Stimulated activated CD8-positive, alpha-beta memory T cell treated with anti-CD3 and anti-CD28 coated beads, Interleukin-4, amount 100 ng/mL, for 48 hours (primary cell): Measurements from ENCODE around the gene TMPRSS12.
"Not testable (repeated sequence)": the region's sequence is repeated elsewhere in the genome, so short reads cannot be mapped to it uniquely, and the experiment has no call there.

ENCODE experiments used
- DNase-seq: peaks from one replicate; pipeline ENCODE4 v3.0.0-alpha.2; 2020

TMPRSS12 gene

GRCh38 chr12:50927356-50927755 lies 84.6 kb downstream of the TMPRSS12 start:
- no peak for DNase-seq

- no peak for DNase-seq
Observed at GRCh38 chr12:50927766-50928224, 85.1 kb downstream of the TMPRSS12 start.

- no peak for DNase-seq
Observed at GRCh38 chr12:50928392-50928791, 85.7 kb downstream of the TMPRSS12 start.

DNA sequence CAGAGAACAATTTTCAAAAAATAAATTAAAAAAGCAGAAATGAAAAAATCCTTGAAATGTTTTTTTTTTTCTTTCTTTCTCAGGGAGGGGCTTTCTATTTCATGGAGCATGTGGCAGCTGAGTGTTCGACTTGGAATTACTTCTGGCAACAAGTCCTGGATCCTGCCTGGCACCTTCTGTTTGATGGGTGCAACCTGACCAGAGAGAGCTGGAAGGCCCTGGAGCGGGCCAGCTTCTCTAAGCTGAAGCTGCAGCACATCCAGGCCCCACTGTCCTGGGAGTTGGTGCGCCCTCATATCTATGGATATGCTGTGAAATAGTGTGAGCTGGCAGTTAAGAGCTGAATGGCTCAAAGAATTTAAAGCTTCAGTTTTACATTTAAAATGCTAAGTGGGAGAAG lies 87.1 kb downstream of the TMPRSS12 start:
- no peak for DNase-seq

DNA sequence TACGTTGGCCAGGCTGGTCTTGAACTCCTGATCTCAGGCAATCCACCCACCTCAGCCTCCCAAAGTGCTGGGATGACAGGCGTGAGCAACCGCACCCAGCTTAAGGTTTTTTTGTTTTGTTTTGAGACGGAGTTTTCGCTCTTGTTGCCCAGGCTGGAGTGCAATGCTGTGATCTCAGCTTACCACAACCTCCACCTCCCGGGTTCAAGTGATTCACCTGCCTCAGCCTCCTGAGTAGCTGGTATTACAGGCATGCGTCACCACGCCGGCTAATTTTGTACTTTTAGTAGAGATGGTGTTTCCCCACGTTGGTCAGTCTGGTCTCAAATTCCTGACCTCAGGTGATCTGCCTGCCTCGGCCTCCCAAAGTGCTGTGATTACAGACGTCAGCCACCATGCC lies 87.8 kb downstream of the TMPRSS12 start:
- not testable (repeated sequence) for DNase-seq

GRCh38 chr12:50932787-50933280 lies 90.1 kb downstream of the TMPRSS12 start:
- no peak for DNase-seq

GRCh38 chr12:50933459-50934124 lies 90.9 kb downstream of the TMPRSS12 start:
- DNase-seq = no peak

GRCh38 chr12:50934371-50934851 lies 91.7 kb downstream of the TMPRSS12 start:
- no peak for DNase-seq

DNA sequence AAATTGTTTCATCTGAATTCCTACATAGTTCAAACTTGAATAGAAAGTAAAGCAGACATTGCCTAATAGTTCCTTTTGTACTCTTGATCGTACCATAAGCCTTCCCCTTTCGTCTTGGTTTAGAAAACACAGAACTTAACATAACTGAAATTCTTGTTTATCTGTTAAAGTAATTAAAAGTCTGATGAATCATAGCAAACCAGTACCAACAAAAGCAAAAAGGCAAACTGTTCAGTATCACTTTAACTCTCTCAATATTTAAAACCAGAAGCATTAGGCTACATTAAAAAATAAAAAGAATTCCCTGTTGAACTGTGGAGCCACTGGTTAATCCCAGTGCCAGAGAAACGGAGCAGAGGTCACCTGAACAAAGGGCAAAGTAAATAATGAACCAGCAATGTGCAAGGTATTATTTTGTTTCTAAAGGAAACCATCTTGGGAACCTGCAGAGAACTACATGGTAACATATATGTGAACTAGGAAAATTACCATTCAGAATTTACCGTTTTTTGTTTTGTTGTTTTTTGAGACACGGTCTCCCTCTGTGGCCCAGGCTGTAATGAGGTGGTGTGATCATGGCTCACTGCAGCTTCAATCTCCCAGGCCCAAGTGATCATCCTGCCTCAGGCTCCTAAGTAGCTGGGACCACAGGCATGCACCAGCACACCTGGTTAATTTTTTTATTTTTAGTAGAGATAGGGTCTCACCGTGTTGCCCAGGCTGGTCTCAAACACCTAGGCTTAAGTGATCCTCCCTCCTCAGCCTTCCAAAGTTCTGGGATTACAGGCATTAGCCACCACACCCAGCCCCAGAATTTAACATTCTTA lies 92.5 kb downstream of the TMPRSS12 start:
- DNase-seq = no peak

GRCh38 chr12:50936821-50937530 lies 94.2 kb downstream of the TMPRSS12 start:
- no peak for DNase-seq
